BE2C (cell line): ENCODE results near the gene IMPDH1.

Source experiments
- DNase-seq: peaks from one replicate; pipeline ENCODE4 v3.0.0-alpha.2; 2020
- H3K27me3 ChIP-seq: fragments of 250-450 bp; sonication (Bioruptor Pico); 2 replicates; pipeline ENCODE4 v1.5.1; 2020; ENCODE audit warnings: mild to moderate bottlenecking
- H3K36me3 ChIP-seq: fragments of 250-450 bp; sonication (Bioruptor Pico); 2 replicates; pipeline ENCODE4 v1.5.1; 2020; ENCODE audit warnings: mild to moderate bottlenecking
- H3K4me1 ChIP-seq: fragments of 250-450 bp; sonication (Bioruptor Pico); 2 replicates; pipeline ENCODE4 v1.5.1; 2020
- H3K4me3 ChIP-seq: 2 replicates; pipeline ENCODE4 v1.5.1; 2011; ENCODE audit warnings: low read depth, low read length
- H3K9me3 ChIP-seq: fragments of 250-450 bp; sonication (Bioruptor Pico); 2 replicates; pipeline ENCODE4 v1.5.1; 2020
- CTCF ChIP-seq: IDR thresholded peaks from 2 replicates; pipeline ENCODE4 v1.5.1; 2012; ENCODE audit warnings: mild to moderate bottlenecking, low read depth, low read length

The IMPDH1 gene

GRCh38 chr7:128448751-128449302 lies 39.0 kb upstream of the IMPDH1 start:
- no peak for DNase-seq
- H3K36me3 ChIP-seq: no peaks in the 10 kb centered on the region
- no peak for TF ChIP-seq CTCF
- no peaks in the 10 kb centered on the region for H3K27me3 ChIP-seq
- no peaks in the 10 kb centered on the region for H3K9me3 ChIP-seq
- H3K4me3 ChIP-seq: no peak overlapping the region
- peaks cover 21% of the 10 kb centered on the region for H3K4me1 ChIP-seq

GRCh38 chr7:128447941-128448564 lies 38.3 kb upstream of the IMPDH1 start:
- Histone ChIP-seq H3K4me3 (no peak overlapping the region), H3K9me3 (no peaks in the 10 kb centered on the region), H3K4me1 (peaks cover 17% of the 10 kb centered on the region), H3K27me3 (no peaks in the 10 kb centered on the region), H3K36me3 (no peaks in the 10 kb centered on the region)
- TF ChIP-seq CTCF: no peak
- no peak for DNase-seq

- DNase-seq: peak; percentile 64
- Histone ChIP-seq H3K4me1 (peaks cover 17% of the 10 kb centered on the region), H3K9me3 (no peaks in the 10 kb centered on the region), H3K4me3 (no peak overlapping the region), H3K27me3 (no peaks in the 10 kb centered on the region), H3K36me3 (no peaks in the 10 kb centered on the region)
- TF ChIP-seq CTCF: no peak
These were observed 36.5 kb upstream of the IMPDH1 start for GRCh38 chr7:128446306-128446705.

- TF ChIP-seq CTCF: no peak
- Histone ChIP-seq H3K36me3 (no peaks in the 10 kb centered on the region), H3K27me3 (no peaks in the 10 kb centered on the region), H3K4me1 (peaks cover 17% of the 10 kb centered on the region), H3K9me3 (no peaks in the 10 kb centered on the region), H3K4me3 (no peak overlapping the region)
- DNase-seq: no peak
These were observed 34.2 kb upstream of the IMPDH1 start for GRCh38 chr7:128443831-128444600.

GRCh38 chr7:128442356-128442755 lies 32.6 kb upstream of the IMPDH1 start:
- Histone ChIP-seq H3K27me3 (no peaks in the 10 kb centered on the region), H3K4me3 (no peak overlapping the region), H3K4me1 (peaks cover 17% of the 10 kb centered on the region), H3K36me3 (no peaks in the 10 kb centered on the region), H3K9me3 (no peaks in the 10 kb centered on the region)
- DNase-seq: no peak
- TF ChIP-seq CTCF: no peak
